ENCODE measurements around the gene UPB1. TPM values are rescaled to one million over a fixed set of nuclear protein-coding genes. Genes with fewer than 3 reads are reported as not detected.

The UPB1 gene
- total and polyA plus RNA-seq, 9 of the 15 experiments (the other 6 are each of a cell fraction or from before 2014, with no cell fraction given): 0.06 to 0.11 TPM; not detected in 7

GRCh38 chr22:24482575-24482974 lies 12.6 kb upstream of the UPB1 start (continued):
- no peak for TF ChIP-seq FOXA3 (CRISPR knock-in tag; conservative IDR thresholded peaks at IDR 0.05 in 1 of 2, IDR thresholded peaks at IDR 0.05 in 1 of 2)
- no peak for TF ChIP-seq ETV5 (CRISPR knock-in tag; IDR thresholded peaks at IDR 0.05; ENCODE audit: low read depth)
- no peak for TF ChIP-seq RBM15 (IDR thresholded peaks at IDR 0.05; ENCODE audit: insufficient read depth, low read length)
- no peak for TF ChIP-seq NCOA4 (IDR thresholded peaks at IDR 0.05; ENCODE audit: partially characterized antibody)
- no peak for TF ChIP-seq GABPB1 (CRISPR knock-in tag; IDR thresholded peaks at IDR 0.05)
- TF ChIP-seq TCF3 (CRISPR knock-in tag; IDR thresholded peaks at IDR 0.05): no peak
- TF ChIP-seq ZNF75A (CRISPR knock-in tag; IDR thresholded peaks at IDR 0.05): no peak
- no peak for TF ChIP-seq COPS2 (conservative IDR thresholded peaks at IDR 0.05)
- TF ChIP-seq KLF1 (tag; IDR thresholded peaks at IDR 0.05): no peak
- TF ChIP-seq EP300 (IDR thresholded peaks at IDR 0.05; ENCODE audit: low read length): peak; percentile 30
- no peak for TF ChIP-seq TSC22D4 (tag; IDR thresholded peaks at IDR 0.05)
- TF ChIP-seq TSHZ1 (CRISPR knock-in tag; IDR thresholded peaks at IDR 0.05): no peak
- TF ChIP-seq ZFP30 (CRISPR knock-in tag; IDR thresholded peaks at IDR 0.05; ENCODE audit: borderline replicate concordance): no peak
- TF ChIP-seq NFE2 (IDR thresholded peaks at IDR 0.05; ENCODE audit: low read depth): peak; percentile 65
- TF ChIP-seq TFAP4 (CRISPR knock-in tag; IDR thresholded peaks at IDR 0.05; ENCODE audit: borderline replicate concordance): no peak
- TF ChIP-seq IRF2 (CRISPR knock-in tag; IDR thresholded peaks at IDR 0.05): no peak
- no peak for TF ChIP-seq STAT5A (IDR thresholded peaks at IDR 0.05; ENCODE audit: borderline replicate concordance, low read length)
- TF ChIP-seq HINFP (tag; conservative IDR thresholded peaks at IDR 0.05; ENCODE audit: low read depth): no peak
- no peak for TF ChIP-seq ZNF639 (CRISPR knock-in tag; conservative IDR thresholded peaks at IDR 0.05 in 1 of 2, IDR thresholded peaks at IDR 0.05 in 1 of 2)

Data from K562 (cell line).